Activated CD8-positive, alpha-beta memory T cell treated with anti-CD3 and anti-CD28 coated beads, Interleukin-2, amount 50 U/mL, for 4 hours (primary cell): ENCODE results near the gene INPP4B.
"Not testable (repeated sequence)": the region's sequence is repeated elsewhere in the genome, so short reads cannot be mapped to it uniquely, and the experiment has no call there.

Experiments used
- DNase-seq: peaks from one replicate; pipeline ENCODE4 v3.0.0-alpha.2; 2020

INPP4B gene

GRCh38 chr4:142663828-142664227 is 182.3 kb downstream of the INPP4B start:
- DNase-seq, result no peak

- DNase-seq, result no peak
Observed at GRCh38 chr4:142660728-142661127, 185.4 kb downstream of the INPP4B start.

- no peak for DNase-seq
Observed at GRCh38 chr4:142656178-142656577, 189.9 kb downstream of the INPP4B start.

- no peak for DNase-seq
Observed at GRCh38 chr4:142648378-142648777, 197.7 kb downstream of the INPP4B start.

GRCh38 chr4:142645475-142646108 is 200.5 kb downstream of the INPP4B start:
- no peak for DNase-seq

- not testable (repeated sequence) for DNase-seq
Observed at GRCh38 chr4:142644628-142645027, 201.5 kb downstream of the INPP4B start.

GRCh38 chr4:142637614-142638013 is 208.5 kb downstream of the INPP4B start:
- no peak for DNase-seq

- DNase-seq, result no peak
Observed at GRCh38 chr4:142631836-142632235, 214.3 kb downstream of the INPP4B start.

- no peak for DNase-seq
Observed at GRCh38 chr4:142615324-142615665, 230.8 kb downstream of the INPP4B start.

- DNase-seq, result no peak
Observed at GRCh38 chr4:142614621-142615323, 231.3 kb downstream of the INPP4B start.

- no peak for DNase-seq
Observed at GRCh38 chr4:142607976-142608375, 238.1 kb downstream of the INPP4B start.

GRCh38 chr4:142600952-142601351 is 245.1 kb downstream of the INPP4B start:
- DNase-seq, result no peak

- DNase-seq, result no peak
Observed at GRCh38 chr4:142598132-142598531, 248.0 kb downstream of the INPP4B start.

- DNase-seq, result no peak
Observed at GRCh38 chr4:142596595-142596994, 249.5 kb downstream of the INPP4B start.

GRCh38 chr4:142596121-142596520 is 250.0 kb downstream of the INPP4B start:
- DNase-seq, result no peak

GRCh38 chr4:142595222-142595871 is 250.8 kb downstream of the INPP4B start:
- DNase-seq, result no peak

- DNase-seq, result no peak
Observed at GRCh38 chr4:142585411-142585810, 260.7 kb downstream of the INPP4B start.

- DNase-seq, result no peak
Observed at GRCh38 chr4:142583708-142584107, 262.4 kb downstream of the INPP4B start.

GRCh38 chr4:142582340-142582739 is 263.8 kb downstream of the INPP4B start:
- no peak for DNase-seq

GRCh38 chr4:142581881-142582280 is 264.2 kb downstream of the INPP4B start:
- no peak for DNase-seq

- no peak for DNase-seq
Observed at GRCh38 chr4:142579443-142579842, 266.7 kb downstream of the INPP4B start.

- no peak for DNase-seq
Observed at GRCh38 chr4:142574306-142574705, 271.8 kb downstream of the INPP4B start.

- DNase-seq, result no peak
Observed at GRCh38 chr4:142572071-142572470, 274.0 kb downstream of the INPP4B start.
